Pancreas (tissue), 10 donors: ENCODE results near the gene DRAM1. TPM values are rescaled to one million over a fixed set of nuclear protein-coding genes. Genes with fewer than 3 reads are reported as not detected.
A peak's percentile ranks its signal among the peaks of the same experiment; 100 is the strongest.

ENCODE experiments used
- ATAC-seq, 4 donors: fragments of 200-7000 bp; cut with Tn5 transposase; one replicate each; pipeline versions ENCODE4 v1.8.0 to v1.9.1; 2020; ENCODE audit warnings: mild to moderate bottlenecking in 4 of 4, moderate library complexity in 4 of 4
- DNase-seq, 6 donors: peaks; one replicate each; pipeline ENCODE4 v3.0.0-alpha.2; 2020
- FAIRE-seq: peaks from 2 replicates; lab custom pipeline; 2012; peaks lifted over from hg19 to GRCh38; lab: Jason Lieb, UNC
- H3K27ac ChIP-seq, 4 donors: fragments of 200-600 bp; sonication (generic); 1 replicate in 3 of 4; 2 replicates in 1 of 4; pipeline versions ENCODE4 v1.5.0 to v1.8.0; 2020
- H3K27me3 ChIP-seq, 4 donors: fragments of 200-600 bp; one replicate each; pipeline ENCODE4 v1.8.0; 2021
- H3K36me3 ChIP-seq, 3 donors: fragments of 200-600 bp; sonication (generic) in 1 of 3; one replicate each; pipeline versions ENCODE4 v1.5.0 to v1.8.0; 2020 to 2021
- H3K4me1 ChIP-seq, 3 donors: fragments of 200-600 bp; one replicate each; pipeline ENCODE4 v1.8.0; 2021
- H3K4me3 ChIP-seq, 4 donors: fragments of 200-600 bp; sonication (generic) in 2 of 4; one replicate each; pipeline versions ENCODE4 v1.5.0 to v1.8.0; 2020 to 2021
- H3K9me3 ChIP-seq, 4 donors: fragments of 200-600 bp; one replicate each; pipeline ENCODE4 v1.8.0; 2021
- CTCF ChIP-seq, 4 donors: fragments of 200-600 bp; sonication (generic) in 3 of 4; IDR thresholded peaks; one replicate each; pipeline versions ENCODE4 v1.5.0 to v1.8.0; 2021; ENCODE audit warnings: antibody characterized with exemption in 4 of 4
- WGBS, 2 donors: extraction: QIAGEN DNeasy Blood & Tissue Kit; methylation state at CpG; one replicate each; pipeline ENCODE4 v1.1.7; 2013; 5-methylcytosine and 5-hydroxymethylcytosine counted together
- intact Hi-C, 3 donors: fragments of 100-400 bp; cut with DNase I; formaldehyde crosslinking; loops; one replicate each; pipeline versions ENCODE4 v1.11.1 to v1.14.2; 2022
- polyA plus RNA-seq, 2 donors: library from polyadenylated mRNA; stranded (reverse); fragments of 200-250 nt; gene quantifications; one replicate each; pipeline ENCODE4 v1.2.3, GENCODE V29; 2013
- total RNA-seq, 6 donors: library from RNA; stranded (reverse); fragmentation: NEBNext Ultra II Directional in 4 of 6; extraction: Animal tissue kit (Norgen Biotek cat#: 25700) in 4 of 6; gene quantifications; one replicate each; pipeline versions ENCODE4 v1.2.1 to v1.2.4, GENCODE V29; 2021 to 2023
- donor health status: healthy with polysubstance abuse.
- donor health status: DM: no; HTN: no; CAD: no; lungs with moderate emphysema.
- donor health status: DM: no; HTN: no; CAD: no.
- donor health status: control.
- donor health status: control.
- donor health status: Bipolar disorder and iron deficiency.
- donor health status: DM: yes; HTN: yes; CAD: no.
- donor health status: DM: no; HTN: no; CAD: no.
- donor health status: DM: no; HTN: no; CAD: no.
- donor health status: DM: yes; HTN: yes; CAD: no.

The DRAM1 gene
- total and polyA plus RNA-seq, 8 donors = 3.1 to 15.0 (median 5.6) TPM

- peak in 3 of 6 donors; percentile 41 to 75 (median 52) for DNase-seq
Measured at GRCh38 chr12:101877806-101878242, 444 bp downstream of the DRAM1 start.

GRCh38 chr12:101878243-101878821 lies 952 bp downstream of the DRAM1 start:
- intact Hi-C loops = no loop called here
- FAIRE-seq (no peak), ATAC-seq (no peak), DNase-seq (no peak)
- Histone ChIP-seq H3K27ac (peak overlapping the region in 3 of 4 donors; percentile 94 to 97 (median 97)), H3K27me3 (no peaks in the 10 kb centered on the region), H3K4me3 (peak overlapping the region; percentile 52 to 94 (median 86)), H3K36me3 (no peaks in the 10 kb centered on the region), H3K4me1 (peaks cover 0 to 5% (median 0%) of the 10 kb centered on the region in 3 donors), H3K9me3 (no peaks in the 10 kb centered on the region)
- no peak for TF ChIP-seq CTCF (IDR thresholded peaks at IDR 0.05)
- 31 to 38% methylated on average over 7 of the region's 7 CpGs for WGBS, 2 donors

More at GRCh38 chr12:101877806-101878242, 444 bp downstream of the DRAM1 start:
- FAIRE-seq (no peak), ATAC-seq (peak; percentile 8 to 23 (median 18))
- no peaks in the 10 kb centered on the region for H3K9me3 ChIP-seq
- H3K36me3 ChIP-seq = no peaks in the 10 kb centered on the region
- H3K4me3 ChIP-seq = peak overlapping the region; percentile 52 to 94 (median 86)
- WGBS, 2 donors = 0% methylated on average over 22 to 24 of the region's 24 CpGs
- H3K27ac ChIP-seq = peak overlapping the region; percentile 89 to 97 (median 96)
- no peaks in the 10 kb centered on the region for H3K27me3 ChIP-seq
- H3K4me1 ChIP-seq = peaks cover 0 to 5% (median 0%) of the 10 kb centered on the region in 3 donors
- intact Hi-C loops = no loop called here
- no peak for TF ChIP-seq CTCF (IDR thresholded peaks at IDR 0.05)

GRCh38 chr12:101880769-101881168 lies 3.4 kb downstream of the DRAM1 start:
- ATAC-seq (no peak), DNase-seq (no peak), FAIRE-seq (no peak)
- Histone ChIP-seq H3K27me3 (no peaks in the 10 kb centered on the region), H3K4me3 (no peak overlapping the region), H3K36me3 (no peaks in the 10 kb centered on the region), H3K4me1 (peaks cover 0 to 12% (median 0%) of the 10 kb centered on the region in 3 donors), H3K9me3 (no peaks in the 10 kb centered on the region), H3K27ac (no peak overlapping the region)
- 83 to 85% methylated on average over 3 of the region's 3 CpGs for WGBS, 2 donors
- no peak for TF ChIP-seq CTCF (IDR thresholded peaks at IDR 0.05)
- intact Hi-C loops = no loop called here

- no peak overlapping the region for H3K27ac ChIP-seq
- no peak for ATAC-seq
- intact Hi-C loops = no loop called here
Measured at GRCh38 chr12:101881228-101881627, 3.8 kb downstream of the DRAM1 start.

More at GRCh38 chr12:101881228-101881627, 3.8 kb downstream of the DRAM1 start:
- DNase-seq (no peak), FAIRE-seq (no peak)
- Histone ChIP-seq H3K4me1 (peaks cover 0 to 17% (median 0%) of the 10 kb centered on the region in 3 donors), H3K9me3 (no peaks in the 10 kb centered on the region), H3K27me3 (no peaks in the 10 kb centered on the region), H3K4me3 (no peak overlapping the region), H3K36me3 (no peaks in the 10 kb centered on the region)
- 92 to 93% methylated on average over 4 of the region's 4 CpGs for WGBS, 2 donors
- TF ChIP-seq CTCF (IDR thresholded peaks at IDR 0.05) = no peak
